8988T (cell line): ENCODE data around the gene SEMA6C.
"Not testable (repeated sequence)": the region's sequence is repeated elsewhere in the genome, so short reads cannot be mapped to it uniquely, and the experiment has no call there.

Source experiments
- DNase-seq: peaks from one replicate; pipeline ENCODE4 v3.0.0; 2011

The SEMA6C gene, protein sequence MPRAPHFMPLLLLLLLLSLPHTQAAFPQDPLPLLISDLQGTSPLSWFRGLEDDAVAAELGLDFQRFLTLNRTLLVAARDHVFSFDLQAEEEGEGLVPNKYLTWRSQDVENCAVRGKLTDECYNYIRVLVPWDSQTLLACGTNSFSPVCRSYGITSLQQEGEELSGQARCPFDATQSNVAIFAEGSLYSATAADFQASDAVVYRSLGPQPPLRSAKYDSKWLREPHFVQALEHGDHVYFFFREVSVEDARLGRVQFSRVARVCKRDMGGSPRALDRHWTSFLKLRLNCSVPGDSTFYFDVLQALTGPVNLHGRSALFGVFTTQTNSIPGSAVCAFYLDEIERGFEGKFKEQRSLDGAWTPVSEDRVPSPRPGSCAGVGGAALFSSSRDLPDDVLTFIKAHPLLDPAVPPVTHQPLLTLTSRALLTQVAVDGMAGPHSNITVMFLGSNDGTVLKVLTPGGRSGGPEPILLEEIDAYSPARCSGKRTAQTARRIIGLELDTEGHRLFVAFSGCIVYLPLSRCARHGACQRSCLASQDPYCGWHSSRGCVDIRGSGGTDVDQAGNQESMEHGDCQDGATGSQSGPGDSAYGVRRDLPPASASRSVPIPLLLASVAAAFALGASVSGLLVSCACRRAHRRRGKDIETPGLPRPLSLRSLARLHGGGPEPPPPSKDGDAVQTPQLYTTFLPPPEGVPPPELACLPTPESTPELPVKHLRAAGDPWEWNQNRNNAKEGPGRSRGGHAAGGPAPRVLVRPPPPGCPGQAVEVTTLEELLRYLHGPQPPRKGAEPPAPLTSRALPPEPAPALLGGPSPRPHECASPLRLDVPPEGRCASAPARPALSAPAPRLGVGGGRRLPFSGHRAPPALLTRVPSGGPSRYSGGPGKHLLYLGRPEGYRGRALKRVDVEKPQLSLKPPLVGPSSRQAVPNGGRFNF

DNA sequence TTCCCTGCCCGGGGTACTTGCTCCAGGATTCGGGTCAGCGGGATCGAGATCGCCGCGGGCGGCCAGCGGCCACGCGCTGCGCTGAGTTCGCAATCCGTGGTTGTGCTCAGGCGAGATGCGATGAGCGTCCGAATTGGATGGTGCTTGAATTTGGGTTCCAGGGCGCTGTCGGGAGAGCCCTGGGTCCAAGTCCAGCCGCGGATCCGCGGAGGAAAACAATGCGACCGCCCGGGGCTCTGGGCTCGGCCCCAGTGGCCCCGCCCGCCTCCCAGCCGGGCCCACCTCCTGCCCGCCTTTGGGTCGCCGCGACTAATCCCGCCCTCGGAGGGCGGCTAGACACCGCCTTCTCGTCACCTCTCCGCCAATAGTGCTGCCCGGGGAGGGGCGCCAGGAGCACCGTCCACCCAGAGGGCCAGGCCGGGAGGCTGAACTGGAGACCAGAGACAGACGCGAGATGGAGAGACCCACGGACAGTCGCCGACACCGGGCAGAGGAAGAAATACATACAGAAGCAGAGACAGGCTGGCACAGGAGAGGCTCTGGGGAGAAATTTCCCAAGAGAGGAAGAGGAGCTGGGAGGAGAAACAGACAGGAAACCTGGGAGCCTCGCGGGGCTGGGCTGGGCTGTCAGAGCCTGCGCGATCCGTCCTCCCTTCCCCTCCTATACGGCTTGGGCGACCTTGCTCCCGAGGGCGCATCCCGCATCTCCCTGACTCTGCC, at the start of gene SEMA6C:
Gene SEMA6C, minus strand, starts transcription at position 220 of the 720 bp plus-strand sequence. CDS start 4,010 bp downstream, outside the sequence.
- peak; percentile 90 for DNase-seq

DNA sequence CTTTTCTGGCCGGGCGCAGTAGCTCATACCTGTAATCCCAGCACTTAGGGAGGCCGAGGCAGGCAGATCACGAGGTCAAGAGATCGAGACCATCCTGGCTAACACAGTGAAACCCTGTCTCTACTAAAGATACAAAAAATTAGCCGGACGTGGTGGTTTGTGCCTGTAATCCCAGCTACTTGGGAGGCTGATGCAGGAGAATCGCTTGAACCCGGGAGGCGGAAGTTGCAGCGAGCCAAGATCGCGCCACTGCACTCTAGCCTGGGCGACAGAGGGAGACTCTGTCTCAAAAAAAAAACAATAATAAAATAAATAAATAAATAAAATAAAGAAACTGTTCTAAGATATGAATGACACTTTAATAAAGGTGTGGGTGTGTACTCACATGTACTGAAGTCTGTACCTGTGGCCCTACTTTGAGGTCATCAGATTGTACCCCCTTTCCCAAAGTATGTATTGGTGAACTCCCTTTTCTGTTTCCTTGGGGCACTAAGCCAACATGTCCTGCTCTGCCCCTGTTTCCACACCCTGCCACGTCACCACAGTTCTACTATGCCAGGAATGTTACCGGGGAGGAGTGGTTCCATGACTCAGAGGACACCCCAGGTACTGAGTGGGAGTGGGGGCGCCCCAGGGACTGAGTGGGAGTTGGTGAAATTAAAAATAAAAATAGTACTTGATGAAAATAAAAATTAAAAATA, 48.6 kb upstream of the SEMA6C start:
- DNase-seq = peak; percentile 34

DNA sequence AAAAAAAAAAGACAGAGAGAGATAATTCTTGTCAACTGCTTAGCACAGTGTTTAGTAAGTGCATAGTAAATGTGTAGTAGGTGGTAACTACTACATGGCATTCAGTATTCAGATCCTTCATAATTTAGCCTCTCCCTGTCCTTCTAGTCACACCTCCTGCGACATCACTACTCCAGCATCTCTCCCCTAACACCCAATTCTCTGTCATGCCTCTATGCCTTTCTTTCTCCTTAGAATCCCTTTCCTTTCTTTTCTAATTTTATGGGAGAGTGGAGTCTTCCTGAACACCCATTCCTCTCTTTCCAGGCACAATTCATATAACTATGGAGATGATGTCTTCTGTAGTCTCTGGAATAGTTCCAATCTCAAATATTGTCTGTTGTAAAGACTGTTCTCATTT, 47.4 kb upstream of the SEMA6C start:
- DNase-seq = no peak

DNA sequence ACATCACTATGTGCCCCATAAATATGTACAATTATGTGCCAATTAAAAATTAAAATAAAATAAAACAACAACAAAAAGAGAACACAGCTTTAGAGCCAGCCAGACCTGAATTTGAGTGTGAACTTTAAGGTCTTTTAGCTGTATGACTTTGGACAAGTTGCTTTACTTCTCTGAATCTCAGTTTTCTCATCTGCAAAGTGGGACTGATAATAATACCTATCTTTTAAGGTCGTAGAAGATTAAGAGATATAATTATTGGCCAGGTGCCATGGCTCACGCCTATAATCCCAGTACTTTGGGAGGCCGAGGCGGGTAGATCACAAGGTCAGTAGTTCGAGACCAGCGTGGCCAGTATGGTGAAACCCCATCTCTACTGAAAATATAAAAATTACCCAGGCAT, 46.9 kb upstream of the SEMA6C start:
- DNase-seq = no peak

DNA sequence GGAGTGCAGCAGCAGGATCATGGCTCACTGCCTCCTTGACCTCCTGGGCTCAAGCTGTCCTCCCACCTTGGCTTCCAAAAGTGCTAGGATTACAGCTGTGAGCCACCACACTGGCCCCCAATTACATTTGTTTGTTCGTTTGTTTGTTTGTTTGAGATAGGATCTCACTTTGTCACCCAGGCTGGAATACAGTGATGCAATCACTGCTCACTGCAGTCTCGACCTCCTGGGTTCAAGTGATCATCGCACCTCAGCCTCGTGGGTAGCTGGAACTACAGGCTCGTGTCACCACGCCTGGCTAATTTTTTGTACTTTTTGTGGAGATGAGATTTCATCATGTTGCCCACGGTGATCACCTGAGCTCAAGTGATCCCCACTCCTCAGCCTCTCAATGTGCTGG, 45.6 kb upstream of the SEMA6C start:
- no peak for DNase-seq

DNA sequence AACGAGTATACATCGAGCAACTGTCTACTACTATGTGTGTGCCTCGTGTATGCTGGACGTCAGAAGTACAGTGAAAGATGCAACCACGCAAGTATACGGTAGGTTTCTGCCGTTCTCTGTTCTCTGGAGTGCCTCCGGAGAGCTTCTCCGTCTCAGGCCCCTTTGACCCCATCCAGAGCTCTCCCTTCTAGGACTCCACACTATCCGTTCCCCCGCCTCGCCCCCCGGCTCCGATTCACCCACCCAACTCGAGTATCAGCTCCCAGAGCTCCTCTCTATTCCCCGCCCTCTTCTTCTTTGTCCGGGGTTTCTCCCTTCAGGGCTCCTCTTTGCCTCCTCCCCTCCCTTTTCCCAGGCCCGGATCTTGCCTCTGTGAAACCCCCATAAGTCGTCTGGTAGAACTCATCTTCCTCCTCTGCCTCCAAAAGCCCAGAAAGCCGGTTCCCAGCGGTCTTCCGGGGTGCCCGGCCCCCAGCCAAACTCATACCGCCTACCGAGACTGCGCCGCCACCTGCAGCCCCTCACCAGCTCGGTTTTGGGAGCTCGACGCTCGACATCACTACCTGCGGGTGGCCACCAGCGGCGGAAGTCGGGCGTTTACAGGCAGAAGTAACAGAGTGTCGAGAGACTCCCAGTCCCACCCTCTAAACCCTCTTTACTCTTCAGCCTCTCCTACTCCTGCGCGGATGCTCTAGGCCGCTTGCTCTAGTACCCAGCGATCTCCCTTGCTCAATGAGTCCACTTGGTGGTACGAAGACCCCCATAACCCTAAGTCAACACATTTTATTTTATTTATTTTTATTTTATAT, 43.4 kb upstream of the SEMA6C start, which contains the start of gene VPS72:
Gene VPS72, minus strand, starts transcription at position 561 of the 809 bp plus-strand sequence. Its CDS starts 76 bp downstream, at position 485.
- DNase-seq = peak; percentile 51

DNA sequence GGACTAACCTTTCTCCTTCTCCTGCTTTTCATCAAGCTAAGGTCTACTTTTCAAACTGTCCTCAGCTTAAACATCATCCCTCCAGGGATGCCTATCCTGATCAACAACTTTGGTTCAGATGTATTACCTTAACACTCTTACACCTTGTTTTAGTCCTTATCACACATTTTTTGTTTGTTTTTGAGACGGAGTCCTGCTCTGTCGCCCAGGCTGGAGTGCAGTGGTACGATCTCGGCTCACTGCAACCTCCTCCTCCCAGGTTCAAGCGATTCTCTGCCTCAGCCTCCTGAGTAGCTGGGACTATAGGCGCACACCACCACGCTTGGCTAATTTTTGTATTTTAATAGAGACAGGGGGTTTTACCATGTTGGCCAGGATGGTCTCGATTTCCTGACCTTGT, 42.2 kb upstream of the SEMA6C start:
- DNase-seq = not testable (repeated sequence)

DNA sequence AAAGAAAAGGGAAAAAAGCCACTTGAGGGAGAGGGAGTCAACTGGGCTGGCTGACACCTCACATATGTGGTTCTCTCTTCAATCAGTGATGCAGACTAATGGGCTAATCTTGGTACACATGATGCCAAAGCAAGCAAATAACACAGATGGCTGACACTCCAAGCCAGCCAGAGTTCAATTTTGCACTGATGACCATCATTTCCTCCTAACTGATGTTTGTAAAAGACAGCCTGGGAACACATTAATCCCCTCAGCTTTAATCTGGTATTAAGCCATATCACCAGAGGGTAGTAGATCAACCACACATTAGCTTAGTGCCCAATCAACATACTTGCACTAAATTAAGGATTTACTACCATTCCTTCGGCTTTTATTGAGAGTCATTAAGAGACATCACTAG, 40.8 kb upstream of the SEMA6C start:
- no peak for DNase-seq

DNA sequence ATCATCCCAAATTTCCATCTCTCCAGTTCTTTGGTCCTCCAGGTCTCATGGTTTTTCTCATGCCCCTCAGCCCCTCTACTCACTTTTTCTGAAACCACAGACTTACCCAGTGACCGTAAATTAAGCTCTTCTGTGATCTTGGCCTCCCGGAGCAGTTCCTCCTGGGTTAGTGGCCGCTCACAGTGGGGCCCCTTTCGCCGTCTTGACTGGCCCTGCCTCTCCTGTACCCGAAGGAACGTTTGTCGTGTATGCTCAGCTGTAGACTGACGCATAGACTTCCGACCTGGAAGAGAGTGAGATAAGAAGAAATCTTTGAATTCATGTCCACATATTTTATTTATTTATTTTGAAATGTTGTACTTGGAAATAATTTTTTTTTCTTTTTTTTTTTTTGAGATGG, 37.8 kb upstream of the SEMA6C start:
- no peak for DNase-seq

DNA sequence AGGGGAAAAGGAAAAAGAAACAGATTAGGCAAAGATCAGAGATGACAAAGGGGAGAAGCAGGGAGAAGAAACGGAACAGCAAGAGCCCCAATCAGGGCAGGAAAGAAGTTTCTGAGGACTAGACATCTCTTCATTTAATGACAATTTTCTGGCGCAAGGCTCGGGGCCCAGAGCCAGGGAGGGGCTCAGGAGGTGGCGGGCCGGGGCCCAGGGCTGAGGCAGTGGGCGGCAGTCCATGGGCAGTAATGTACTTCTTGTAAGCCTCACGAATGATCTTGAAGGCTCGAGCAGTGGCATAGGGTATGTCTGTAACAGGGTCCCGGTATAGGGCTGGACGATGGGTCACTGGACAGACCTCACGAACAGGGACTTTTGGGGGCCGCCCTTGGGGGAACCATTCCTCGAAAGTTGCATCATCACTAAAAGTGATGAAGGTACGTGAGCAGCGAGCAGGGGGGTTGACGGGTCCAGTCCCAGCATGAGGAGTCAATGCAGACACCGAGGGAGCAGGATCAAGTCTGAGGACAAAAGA, 30.1 kb upstream of the SEMA6C start:
- DNase-seq = no peak

DNA sequence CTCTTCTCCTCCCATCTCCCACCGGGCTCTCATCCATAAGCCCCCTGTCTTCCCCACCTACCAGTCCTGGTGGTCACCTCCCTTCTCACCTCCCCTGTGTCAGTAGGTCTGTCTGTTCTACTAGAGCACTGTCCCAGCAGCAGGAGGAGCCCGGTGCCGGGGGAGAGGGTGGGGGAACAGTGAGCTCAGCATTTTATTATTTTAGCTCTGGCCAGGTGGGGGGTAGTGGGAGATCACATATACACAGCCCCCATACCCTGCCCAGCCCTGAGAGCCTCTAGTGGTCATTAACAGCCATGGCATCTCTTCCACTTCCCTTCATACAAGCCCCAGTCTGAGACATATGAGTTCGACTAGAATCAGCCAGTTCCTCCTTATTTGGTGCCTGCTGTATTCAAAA, 29.4 kb upstream of the SEMA6C start, which contains the start of gene TMOD4:
Gene TMOD4, minus strand, starts transcription at position 119 of the 400 bp plus-strand sequence. CDS start 1,106 bp downstream, outside the sequence.
- DNase-seq = peak; percentile 37

DNA sequence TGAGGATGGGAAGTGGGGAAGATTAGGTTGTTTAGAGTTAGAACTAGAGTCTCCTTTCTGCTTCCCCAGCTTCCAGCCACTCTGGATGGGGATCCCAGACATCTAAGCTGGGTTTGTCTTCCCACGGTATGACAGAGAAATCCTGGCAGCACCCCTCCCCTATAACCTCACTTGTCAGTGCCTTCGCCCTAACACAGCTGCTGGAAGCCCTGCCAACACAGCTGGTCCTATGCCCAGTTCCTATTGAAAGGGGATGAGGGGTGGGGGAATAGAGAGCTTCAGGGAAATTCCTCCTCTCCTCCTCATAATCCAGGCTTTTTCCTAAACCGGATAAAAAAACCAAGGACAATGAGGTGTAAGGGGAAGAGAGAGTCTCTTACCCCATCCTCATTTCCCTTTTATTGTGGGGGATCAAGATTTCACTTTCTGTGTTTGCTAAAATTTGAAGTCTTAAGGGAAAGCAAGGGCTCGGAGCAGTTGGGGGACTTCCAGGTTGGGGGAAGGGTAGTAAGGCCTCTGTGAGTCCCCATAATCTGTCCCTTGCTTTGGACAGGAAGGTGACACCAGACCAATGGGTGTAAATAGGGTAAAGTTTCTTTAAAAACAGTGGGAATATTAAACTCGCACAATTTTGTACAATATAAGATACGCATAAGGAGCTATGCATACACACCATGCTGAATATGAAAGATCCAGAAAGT, 28.8 kb upstream of the SEMA6C start:
- no peak for DNase-seq

DNA sequence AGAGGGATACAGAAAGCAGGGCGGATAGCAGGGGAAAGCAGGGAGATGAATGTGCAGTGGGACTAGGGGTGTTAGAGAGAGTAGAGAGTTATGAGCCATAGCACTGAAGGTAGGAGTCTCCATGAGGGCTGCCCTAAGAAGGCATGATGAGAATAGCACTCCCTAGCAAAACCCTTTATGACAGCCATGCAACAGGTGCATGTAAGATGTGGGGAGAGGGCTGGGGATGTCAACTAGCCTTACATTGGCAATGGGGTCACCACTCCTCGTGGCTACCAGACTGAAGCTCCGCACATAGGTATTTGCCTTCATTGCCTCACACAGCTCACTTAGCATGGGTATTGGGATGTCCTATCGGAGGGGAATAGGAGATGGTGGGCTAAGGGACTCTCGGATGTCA, 24.8 kb upstream of the SEMA6C start:
- DNase-seq = no peak

DNA sequence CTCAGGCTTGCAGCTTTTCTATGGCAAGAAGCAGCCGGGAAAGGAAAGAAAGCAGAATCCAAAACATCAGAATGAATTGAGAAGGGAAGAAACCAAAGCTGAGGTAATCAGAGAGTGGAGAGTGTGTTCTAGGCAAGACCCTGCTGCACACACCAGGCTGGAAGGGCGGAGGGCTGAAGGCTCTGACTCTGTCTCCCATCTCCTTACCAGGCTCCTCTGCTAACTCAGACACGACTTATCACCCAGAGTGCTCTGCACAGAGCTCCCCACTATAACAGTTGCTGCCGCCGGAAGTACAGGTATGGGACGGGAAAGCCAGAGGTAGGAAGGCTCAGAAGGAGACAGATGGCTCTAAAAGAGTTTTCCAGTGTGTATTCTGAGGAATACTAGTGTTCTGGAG, 20.7 kb upstream of the SEMA6C start:
- no peak for DNase-seq

DNA sequence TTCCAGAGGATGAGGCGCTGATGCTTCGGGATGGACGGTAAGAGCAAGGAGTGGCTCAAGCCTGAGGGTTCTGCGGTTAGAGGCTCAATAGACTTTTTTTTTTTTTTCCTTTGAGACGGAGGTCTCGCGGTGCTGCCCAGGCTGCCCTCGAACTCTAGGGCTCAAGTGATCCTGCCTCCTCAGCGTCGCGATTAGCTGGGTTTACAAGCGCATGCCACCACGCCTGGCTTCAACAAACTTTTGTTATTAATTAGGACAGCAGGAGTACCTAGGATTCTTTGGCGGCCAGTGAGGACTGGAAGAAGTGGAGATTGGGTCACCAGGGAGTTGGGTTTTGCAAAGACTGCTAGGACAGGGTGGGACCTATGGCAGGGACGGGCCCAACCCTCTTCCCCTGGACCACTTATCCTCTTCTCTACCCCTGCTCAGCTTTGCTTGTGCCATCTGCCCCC, 20.1 kb upstream of the SEMA6C start:
- DNase-seq = no peak

DNA sequence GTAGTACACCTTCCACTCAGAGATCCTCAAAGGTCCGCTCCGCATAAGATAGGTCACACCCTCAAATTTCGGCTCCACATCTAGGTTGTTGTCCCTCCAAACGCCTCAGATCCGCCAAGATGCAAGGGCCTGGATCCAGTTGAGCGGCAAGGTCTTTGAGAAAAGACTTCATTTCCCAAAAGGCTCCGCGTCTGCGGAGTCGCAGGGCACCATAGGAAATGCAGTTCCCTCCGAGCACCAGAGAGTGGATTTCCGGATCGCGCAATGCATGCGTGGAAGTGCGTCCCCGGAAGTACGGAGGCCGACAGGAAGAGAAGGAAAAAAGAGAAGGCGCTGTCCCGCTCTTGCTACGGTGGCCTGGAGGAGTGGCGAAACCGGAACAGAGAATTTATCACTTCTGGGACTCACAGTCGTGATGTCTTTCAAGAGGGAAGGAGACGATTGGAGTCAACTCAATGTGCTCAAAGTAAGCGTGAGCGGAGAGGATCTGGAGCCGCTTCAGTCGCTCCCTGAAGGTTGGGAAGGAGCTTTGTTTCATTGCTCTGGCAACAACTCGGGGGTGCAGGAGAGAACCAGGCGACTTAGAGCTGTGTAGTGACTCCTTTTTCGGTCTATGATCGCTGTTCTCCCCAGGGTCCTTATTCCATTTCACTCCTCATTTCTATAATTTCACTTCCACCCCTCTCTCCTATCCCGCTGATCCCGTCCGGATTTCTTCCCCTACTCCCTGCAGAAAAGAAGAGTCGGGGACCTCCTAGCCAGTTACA, 19.5 kb upstream of the SEMA6C start, which contains the start of the genes LYSMD1 and SCNM1:
Gene LYSMD1, minus strand, starts transcription at position 165 of the 767 bp plus-strand sequence. CDS start 644 bp downstream, outside the sequence.
Gene SCNM1, plus strand, starts transcription at position 407 of the 767 bp plus-strand sequence. Its CDS starts 9 bp downstream, at position 416.
- peak; percentile 74 for DNase-seq

DNA sequence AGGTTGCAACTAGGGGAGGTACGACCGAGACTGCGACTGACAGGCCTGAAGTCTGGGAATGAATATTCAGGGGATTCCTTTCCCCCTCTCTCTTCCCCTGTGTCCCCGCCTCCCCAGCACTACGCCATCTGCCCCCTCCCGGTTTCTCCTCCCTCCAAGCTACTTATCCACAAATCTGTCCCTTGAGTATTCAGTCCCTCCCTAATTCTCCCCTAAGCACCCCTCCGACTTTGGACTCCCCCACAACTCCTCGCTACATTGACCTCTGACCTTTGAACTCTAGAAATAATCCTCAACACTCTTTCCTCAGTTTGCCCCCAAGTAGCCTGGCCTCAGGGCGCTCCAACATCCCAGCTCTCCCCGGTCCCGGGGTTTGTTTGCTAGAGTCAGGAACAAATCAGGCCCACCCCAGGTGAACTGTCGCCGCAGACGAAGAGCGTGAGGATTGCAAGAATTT, 18.9 kb upstream of the SEMA6C start:
- DNase-seq = no peak

DNA sequence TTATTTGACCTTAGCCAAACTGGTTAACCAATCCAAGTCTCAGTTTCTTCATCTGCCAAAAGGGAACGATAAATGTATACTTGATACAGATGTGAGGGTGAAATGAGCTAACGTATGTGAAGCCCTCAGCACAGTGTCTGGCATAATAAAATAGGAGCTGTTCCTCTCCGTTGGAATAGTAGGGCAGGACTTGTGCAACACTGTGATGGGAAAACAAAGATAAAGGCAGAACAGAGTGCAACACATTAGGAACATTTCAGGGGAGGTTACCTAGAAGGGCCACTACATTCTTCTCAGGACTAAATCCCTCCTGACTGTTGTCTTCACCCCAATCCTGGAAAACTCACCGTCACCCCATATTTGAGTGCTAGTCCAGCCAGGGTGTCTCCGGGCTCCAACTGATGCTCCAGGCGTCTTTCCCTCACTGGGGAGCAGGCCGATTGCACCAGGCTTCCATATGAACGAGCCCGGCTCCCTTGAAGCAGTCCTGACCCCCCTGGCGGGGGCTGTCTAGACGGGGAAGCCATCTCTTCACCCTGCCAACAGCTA, 18.4 kb upstream of the SEMA6C start:
- no peak for DNase-seq

DNA sequence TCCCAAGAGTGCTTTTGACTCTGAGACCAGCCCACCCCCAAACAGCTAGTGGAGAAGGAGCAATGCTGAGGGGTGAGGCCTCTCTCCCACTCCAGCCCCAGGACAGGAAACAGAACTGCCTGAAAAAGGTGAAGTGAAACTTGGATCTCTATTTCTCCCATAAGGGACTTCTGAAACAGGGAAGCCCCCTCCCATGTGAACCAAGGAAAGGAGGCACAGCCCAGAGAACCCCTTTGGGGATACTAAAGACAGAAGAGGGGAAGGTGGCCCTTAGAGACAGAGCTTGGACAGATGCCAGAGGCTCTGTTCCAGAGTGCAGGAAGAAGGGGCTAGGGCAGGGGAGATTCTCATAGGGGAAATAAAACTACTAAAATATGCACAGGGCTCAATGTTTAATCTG, 12.9 kb upstream of the SEMA6C start:
- DNase-seq = no peak
